T-helper 22 cell (primary cell): ENCODE measurements around the gene PRDM16.

Experiments
- DNase-seq: peaks from one replicate; pipeline ENCODE4 v3.0.0-alpha.2; 2020; ENCODE audit warnings: low read depth

The PRDM16 gene

DNA sequence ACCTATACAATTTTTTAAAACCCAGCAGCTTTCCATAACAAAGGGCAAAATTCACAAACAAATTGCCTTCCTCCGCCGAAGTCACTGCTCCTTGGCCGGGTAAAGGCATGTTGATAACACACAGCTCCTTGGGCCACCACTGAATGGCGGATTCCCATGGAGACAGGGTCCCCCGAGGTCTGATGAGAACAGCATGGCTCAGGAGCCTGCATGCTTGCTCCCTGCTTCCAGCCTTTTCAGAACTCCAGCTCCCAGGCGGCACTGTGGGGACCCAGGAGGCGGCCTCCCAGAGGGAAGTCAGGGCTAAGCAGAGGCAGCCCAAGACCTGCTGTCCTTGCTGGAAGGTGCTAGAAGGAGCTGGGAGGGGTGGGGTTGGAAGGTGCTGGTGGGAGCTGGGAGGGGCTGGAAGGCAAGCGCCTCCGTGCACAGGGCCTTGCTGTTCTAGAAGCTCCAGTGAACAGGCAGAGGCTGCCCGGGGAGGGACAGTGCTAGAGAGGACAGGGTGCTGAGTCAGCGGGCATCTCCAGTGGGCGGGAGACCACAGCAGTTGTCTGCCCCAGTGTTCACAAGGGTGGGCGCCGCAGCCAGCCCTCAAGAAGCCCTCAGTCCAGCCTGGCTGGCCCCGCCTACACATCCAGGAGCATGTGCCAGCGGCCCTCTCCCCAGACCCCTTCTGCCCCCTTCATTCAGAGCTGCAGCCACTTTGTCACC, 35.1 kb downstream of the PRDM16 start:
- no peak for DNase-seq

DNA sequence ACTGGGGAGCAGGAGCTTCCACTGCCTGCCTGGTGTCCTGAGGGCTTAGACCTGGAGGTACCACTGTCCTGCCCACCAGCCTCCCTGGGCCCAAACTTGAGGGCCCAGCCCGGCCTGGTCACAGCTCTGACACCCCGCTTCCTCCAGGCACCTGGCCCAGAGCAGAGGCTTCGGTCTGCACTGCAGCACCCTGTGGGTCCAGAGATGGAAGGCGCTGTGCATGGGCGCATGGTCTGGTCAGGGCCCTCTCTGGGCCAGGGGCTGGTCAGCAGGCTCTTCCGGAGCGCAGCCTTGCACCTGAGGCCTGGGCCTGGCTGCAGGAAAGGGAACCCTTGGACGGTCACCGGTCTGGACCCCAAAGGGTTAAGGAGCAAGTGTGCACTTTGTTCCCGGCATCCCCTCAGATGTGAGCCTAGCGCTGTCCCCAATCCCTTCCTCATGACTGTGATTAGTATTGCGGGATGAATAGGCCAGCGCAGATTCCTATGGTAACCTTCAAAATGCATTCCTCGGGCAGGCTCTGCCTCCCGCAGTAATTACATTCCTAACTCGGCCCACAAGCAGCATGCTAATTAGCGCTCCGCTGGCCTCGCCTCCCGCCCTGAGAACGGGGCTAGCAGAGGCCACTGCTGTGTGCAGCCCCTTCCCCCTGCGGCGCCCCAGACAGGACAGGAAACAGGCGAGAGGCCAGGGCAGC, 36.3 kb downstream of the PRDM16 start:
- DNase-seq = no peak

DNA sequence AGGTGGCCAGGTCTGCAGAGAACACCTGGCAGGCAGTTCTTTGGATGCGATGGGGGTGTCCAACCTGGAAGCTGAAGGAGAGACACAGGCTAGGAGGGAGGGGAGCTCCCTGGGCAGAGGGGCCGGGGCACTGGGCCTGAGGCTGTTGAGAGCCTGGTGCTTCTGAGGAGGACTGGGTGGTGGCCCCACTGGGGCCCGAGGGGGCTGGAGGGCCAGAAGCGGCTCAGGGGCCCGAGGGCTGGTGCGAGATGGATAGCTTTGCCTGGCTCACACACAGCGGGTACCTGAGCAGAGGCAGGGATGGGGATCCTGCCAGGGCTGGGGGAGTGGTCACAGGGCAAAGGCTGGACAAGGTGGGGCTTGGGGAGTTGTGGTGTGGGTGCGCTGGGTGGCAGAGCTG, 37.2 kb downstream of the PRDM16 start:
- no peak for DNase-seq

DNA sequence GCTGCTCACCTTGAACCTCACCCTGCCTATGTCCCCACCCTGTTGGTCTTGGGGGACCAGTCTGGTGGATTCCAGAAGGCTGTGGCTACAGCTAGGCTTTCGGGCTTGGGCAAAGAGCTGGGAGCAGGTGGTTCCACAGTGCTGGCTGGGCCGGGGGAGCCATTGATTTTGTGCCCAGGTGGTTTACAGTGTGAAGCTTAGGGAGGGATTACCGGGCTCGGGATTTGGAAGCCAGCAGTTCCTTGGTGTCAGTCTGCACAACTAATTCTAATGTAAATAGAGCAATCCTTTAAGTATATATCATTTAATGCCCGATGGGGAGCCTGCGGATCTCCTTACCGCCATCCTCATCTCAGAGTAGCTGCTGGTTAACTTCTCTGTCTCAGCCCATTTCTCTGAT, 38.2 kb downstream of the PRDM16 start:
- DNase-seq = no peak

DNA sequence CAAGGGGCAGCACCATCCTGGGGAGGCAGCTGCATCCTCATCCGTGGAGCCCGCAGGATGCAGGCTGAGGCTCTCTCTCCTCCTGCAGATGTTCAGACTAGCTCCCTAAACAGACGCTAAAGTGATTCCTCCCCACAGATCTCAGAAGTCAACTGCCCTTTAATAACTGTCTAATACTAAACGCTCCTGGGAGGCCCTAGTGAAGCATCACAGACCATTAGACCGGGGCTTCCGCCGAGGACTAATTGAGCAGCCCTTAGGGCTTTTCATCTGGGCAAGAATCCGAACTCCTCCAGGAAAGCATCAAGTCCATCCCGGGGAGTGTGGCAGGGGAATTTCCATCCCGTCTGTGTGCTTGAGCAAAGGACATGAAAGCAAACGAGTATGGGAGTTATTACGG, 40.4 kb downstream of the PRDM16 start:
- no peak for DNase-seq

DNA sequence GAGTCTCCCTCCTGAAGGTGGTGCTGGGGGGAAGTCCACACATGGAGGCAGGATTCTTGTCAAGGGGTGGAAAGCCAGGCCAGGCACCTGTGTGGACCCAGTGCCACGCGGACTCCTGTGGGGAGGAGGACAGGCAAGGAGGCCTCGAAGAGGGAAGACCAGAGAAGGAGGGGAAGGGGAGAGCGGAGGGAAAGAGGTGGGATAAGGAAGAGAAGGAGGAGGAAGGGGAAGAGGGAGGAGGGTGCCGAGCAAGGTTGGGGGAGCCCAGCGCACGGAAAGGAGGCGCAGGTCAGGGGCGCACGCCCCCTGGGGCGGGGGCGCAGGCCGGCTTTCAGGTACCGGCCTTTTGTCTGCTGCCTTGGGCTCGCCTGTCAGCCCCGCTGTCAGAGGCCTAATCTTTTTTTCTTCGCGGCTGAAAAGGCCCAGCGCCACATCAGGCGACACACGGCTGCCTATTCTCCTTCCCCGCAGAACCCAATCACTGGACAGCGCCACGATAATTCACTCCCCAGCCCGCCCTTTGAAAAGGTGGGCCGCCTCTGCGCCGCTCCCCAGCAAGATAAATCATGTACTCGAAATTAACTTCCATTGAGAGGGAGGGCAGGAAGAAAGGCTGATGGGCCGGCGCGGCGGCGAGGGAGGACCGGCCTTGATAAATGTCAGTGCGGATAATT, 42.5 kb downstream of the PRDM16 start:
- no peak for DNase-seq

DNA sequence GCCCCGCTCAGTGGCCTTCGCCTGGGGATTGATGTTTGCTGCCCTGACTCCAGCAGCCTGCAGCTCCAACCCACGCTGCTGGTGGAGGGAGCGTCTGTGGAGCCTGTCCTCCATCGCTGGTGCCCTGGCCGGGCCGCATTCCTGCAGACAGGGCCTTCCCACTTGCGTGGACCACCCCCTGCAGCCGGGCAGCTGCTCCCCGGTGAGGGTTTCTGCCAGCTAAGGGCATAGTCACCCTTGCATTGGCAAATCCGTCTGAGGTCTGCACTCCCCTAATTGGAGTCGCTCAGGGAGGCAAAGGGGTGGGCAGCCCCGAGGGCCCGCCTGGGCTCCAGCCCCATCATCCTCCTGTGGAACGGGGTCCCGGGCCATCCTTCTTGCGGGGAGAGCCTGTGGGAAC, 43.5 kb downstream of the PRDM16 start:
- DNase-seq = no peak

DNA sequence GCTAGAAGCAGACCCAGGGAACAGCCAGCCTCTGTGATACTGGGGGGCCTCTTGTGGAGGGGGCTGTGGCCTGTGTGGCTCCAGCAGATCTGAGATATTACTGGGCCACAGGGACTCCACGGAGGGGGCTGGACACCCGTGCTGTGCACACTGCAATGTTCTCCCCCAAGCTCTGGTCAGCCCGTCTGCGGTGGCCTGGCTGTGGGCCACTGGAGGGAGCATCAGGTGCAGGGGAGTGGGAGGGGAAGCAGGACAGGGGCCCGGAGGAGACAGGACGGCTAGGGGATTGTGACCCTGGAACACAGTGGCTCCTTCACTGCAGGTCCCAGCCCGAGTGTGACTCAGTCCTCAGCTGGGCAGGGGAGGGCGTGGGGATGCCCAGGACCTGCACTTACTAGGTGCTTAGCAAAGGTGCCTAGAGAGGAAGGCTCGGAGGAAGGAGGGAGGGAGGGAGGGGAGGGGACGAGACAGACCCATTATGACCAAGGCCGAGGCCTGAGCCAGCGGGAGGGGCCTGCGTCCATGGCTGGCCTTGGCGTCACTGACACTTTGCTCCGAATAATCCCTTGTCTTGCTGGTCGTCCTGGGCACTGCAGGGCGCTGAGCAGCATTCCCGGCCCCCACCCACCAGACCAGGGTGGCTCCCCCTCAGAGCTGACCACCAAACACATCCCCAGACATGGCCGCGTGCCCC, 44.2 kb downstream of the PRDM16 start:
- no peak for DNase-seq

DNA sequence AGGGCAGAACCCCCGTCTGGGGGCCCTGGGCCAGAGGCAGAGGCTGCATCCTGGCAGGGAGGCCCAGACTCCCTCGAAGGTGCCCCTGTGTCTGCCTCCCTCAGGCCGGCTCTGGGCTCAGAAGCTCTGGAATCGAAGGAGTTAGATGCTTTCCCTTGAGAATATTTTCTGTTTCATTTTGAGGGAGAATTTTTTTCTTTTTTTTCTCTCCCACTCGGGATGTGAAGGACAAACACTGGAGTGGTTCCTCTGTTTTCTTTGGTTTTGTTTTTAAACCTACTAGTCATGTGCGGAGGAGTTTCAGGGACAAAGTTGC, 44.7 kb downstream of the PRDM16 start:
- no peak for DNase-seq

DNA sequence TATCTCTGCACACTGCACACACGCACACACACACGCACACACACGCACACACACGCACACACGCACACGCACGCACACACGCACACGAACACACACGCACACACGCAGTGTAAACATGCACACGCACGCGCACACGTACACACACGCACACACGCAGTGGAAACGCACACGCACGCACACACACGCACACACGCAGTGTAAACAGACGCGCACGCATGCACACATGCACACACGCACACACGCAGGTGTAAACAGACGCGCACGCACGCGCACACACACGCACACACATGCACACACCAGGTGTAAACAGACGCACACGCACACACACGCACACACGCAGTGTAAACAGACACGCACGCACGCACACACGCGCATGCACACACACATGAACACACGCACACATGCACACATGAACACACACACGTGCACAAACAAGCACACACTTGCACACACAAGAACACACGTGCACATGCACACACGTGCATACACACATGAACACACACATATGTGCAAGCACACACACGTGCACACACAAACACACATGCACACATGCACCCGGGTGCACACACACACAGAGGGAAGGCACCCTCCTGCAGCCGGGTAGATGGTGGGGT, 45.2 kb downstream of the PRDM16 start:
- DNase-seq = no peak

DNA sequence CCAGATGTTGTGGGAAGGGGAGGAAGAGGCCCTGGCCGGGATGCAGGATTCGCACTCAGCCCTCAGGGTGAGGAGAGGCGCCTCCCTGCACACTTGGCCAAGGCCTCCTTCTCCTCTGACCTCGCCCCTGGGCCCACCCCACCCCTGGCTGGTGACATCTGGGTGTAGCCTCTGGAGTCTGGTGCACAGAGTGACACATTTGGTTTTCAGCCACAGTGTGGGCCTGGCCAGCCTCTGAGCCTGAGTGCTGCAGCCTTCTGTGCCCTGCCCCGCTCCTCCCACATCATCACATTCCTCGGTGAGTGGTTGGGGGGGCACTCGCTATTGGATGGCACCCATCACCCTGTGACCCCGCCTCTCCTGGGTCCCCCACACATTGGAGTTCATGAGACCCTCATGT, 45.8 kb downstream of the PRDM16 start:
- no peak for DNase-seq

DNA sequence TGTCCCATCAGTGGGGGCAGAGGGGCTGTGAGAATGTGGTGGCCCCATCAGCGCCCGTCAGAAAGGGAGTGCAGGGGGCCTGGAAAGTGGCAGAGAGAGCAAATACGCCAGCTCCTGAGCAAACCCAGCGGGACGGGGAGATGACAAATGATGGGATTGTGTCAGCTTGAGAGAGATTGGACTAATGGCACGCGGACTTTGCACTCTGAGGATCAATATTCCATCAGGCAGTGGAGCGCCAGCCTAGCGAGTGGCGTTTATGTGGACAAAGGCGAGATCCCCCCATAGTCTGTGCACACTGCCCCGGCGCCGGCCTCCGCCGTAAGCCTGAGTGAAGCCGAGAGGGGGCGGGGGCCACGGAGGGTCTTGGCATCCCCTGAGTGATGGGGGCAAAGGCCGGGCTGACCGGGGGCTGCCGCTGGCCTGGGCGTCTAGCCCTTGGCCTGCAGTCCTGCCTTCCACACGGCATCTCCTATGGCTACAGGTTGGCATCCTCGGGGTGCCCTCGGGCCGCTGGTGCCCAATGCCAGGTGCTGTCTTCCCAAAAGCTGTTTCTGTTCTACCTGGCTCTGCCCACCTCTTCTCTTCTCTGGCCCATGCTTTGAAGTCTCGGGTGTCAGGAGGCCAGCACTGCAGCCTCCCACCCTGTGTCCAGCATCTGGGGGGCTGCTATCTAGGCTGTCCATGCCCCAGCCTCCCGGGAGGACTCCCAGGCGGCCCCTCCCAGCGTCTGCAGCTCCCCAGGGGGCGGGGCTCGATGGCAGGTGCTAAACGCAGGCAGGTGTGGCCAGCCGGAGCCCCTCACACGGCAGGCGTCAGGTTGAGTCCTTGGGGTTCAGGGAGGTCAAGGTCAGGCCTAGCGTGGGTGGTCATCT, 46.5 kb downstream of the PRDM16 start:
- DNase-seq = no peak

DNA sequence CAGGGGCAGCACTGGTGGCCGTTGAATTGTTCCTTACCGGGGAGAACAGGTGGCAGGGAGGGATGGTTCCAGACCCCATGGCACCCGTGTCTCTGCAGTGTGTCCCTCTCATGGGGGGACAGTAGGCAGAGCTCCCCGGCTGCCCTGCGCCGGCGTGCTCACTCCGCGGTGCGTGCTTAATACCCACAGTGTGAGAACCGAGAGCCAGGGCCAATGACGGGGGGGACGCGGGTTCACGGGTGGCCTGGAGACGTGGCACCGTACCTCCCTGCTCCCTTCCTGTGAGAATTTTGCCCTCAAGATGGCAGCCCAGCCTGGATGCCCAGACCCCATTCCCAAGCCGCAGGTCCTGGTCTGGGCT, 47.1 kb downstream of the PRDM16 start:
- DNase-seq = no peak

DNA sequence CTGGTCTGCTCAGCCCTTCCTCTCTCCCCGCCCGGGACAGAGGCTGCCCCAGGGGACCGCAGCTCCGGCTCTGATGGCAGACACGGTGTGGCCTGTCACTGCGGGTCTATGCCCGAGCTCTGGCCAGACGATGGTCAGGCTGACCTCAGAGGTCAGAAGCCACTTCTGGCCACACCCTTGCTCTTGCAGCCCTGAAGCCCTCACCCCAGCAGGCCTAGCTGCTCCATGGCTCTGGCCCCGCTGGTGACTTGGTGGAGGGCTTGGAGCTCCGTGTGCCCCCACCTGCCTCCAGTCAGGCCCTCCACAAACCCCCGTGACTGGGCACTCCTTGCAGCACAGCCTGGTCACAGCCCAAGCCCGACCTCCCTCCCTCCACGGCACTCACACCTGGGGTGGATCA, 47.6 kb downstream of the PRDM16 start:
- DNase-seq = no peak

DNA sequence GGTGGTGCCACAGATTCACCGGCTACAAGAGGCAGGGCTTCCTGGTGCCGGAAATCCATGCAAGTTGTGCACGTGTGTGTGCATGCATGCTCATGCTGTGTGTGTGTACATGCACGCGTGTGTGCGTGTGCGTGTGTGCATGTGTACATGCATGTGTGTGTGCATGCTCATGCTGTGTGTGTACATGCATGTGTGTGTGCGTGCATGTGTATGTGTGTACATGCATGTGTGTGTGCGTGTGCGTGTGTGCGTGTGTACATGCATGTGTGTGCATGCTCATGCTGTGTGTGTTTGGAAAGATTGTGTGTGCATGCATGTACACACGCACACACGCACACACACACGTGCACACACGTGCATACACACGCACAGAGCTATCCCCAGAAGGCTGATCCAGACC, 48.9 kb downstream of the PRDM16 start:
- DNase-seq = no peak

DNA sequence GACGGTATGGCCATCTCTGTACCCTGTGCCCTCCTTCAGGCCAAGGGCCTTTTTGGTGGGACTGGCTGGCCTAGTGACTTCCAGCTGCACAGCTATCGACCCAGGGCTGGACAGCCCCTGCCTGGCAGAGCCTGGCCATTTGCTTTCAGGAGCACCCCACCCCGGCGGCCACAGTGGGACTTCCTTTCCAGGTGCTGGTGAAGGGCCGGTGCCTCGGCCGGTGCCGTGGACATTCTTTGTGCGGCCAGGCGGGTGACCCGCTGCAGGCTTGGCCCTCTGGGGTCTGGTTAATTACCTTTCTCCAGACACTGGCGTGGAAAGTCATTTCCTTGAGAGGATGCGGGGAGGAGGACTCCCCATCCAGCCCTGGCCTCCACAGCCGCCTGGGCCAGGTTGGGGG, 50.1 kb downstream of the PRDM16 start:
- no peak for DNase-seq

DNA sequence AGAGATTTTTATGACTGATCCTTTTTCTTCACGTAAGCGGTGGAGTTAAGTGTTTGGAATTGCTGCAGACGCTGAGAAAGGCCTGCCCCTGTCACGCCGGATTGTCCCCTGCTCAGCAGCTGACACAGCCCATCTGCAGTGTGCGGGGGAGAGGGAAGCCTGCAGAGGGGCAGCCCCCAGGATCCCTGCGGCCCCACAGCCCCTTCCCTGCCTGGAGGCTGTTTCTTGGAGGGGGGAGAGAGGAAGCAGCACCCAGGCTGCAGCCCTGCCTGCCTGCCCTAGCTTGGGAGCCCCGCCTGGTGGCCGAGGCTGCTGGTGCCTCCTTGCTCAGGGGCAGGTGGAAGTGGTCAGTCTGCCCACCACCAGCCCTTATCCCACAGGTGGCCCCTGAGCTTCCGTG, 50.7 kb downstream of the PRDM16 start:
- no peak for DNase-seq

DNA sequence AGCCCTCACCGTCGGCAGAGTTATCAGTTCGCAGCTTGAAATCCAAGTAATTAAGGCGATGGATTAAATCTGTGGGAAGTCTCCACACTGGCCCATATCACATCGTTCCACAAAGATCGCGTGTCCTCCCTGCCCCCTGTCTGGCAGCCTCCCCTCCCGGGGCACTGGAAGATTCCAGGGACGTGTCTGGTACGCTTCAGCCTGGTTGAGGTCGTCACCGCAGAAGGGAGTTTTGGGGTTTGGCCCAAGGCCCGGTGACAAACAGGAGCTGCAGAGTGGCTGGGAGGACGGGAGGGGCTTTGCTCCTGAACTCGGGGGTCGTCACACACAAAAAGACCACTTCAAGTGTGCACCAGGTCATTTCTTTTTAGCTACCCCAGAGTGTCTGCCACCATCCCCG, 51.1 kb downstream of the PRDM16 start:
- no peak for DNase-seq

DNA sequence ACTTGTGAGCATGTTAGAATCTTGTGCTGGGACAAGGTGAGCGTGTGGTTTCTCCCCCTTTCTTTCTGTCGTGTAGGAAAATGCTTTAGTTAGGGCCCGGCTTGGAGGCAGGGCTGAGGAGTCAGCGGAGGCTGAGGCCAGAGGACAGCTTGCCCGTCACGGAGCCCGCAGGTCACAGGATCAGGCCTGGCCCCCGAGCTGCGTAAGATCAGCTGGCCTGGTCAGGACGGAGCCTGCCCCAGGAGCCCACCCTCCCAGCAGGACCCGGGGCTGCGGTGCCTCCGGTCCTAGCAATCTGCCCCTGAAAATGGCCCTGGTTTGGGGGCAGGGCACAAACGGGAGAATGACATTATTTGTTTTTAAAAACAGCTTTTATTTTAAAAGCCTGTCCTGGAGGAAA, 52.0 kb downstream of the PRDM16 start:
- DNase-seq = no peak

DNA sequence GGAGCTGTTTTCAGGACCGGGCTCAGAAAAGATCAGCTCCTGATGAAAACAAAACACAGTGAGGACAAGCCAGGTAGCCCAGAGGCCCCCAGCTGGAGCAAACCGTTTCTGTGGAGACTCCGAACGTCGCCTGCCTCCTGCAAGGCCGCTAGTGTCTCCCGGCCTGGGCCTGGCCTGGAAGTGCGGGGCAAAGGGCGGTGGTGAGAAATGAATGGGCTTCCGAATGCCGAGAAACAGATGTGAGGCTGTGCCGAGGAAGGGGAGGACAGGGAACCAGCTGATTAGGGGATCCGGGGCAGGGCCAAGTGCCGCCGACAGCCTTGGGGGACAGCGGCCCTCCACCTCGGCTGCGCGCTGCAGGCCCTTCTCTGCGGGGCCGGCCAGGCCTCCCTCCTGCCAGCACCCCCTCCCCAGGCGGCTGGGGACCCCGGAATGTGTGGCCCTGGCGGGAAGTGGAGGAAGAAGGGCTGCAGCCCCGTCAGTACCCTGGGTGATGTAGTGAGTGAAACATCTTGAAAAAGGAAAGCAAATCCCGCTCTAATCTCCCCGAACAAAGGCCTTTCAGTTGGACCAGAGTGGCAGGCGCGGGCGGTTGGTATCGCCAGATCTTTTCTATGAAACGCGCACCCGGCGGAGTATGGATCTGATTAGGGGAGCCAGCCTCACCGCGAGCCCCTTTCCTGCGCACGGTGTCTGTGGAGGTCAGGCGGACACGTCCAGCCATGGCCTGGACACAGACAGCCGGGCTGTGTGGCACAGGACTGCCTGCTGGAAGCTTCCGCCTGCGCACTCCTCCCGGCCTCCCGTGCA, 52.6 kb downstream of the PRDM16 start:
- no peak for DNase-seq

DNA sequence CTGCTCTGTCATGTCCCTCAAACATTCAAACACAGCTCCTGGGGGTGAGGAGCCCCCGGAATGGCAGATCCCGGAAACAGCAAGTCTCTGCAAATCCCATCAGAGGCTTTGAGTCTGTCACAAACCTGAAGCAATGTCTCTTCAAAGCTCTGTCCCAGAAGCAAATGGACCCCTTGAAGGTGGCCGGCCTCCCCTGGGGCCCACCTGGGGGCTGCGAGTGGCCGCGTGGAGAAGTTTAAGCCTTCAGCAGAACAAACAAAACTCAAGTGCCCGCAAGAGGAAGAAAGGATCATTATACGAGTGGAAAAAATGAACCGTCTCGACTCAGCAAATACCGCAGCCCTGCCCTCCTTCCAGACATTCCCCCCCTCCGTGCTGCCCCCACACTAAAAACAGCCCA, 53.3 kb downstream of the PRDM16 start:
- DNase-seq = no peak
